Prostate gland (tissue), 2 donors: ENCODE data around the gene PFKFB3.

ENCODE experiments used
- POLR2A ChIP-seq: fragments of 450-650 bp; IDR thresholded peaks from one replicate; pipeline ENCODE4 v1.6.1; 2016; ENCODE audit warnings: antibody characterized with exemption, mild to moderate bottlenecking
- TF ChIP-seq, protein P1 (sequence below), 4 experiments: fragments of 200-600 bp in 2 of 4; fragments of 450-650 bp in 2 of 4; sonication (generic) in 2 of 4; IDR thresholded peaks; 1 replicate in 3 of 4; 2 replicates in 1 of 4; pipeline ENCODE4 v1.5.1; 2016 to 2019; ENCODE audit warnings: antibody characterized with exemption in 4 of 4, mild to moderate bottlenecking in 2 of 4, moderate library complexity in 2 of 4

- no peak for TF ChIP-seq POLR2A
- TF ChIP-seq, protein P1, sequence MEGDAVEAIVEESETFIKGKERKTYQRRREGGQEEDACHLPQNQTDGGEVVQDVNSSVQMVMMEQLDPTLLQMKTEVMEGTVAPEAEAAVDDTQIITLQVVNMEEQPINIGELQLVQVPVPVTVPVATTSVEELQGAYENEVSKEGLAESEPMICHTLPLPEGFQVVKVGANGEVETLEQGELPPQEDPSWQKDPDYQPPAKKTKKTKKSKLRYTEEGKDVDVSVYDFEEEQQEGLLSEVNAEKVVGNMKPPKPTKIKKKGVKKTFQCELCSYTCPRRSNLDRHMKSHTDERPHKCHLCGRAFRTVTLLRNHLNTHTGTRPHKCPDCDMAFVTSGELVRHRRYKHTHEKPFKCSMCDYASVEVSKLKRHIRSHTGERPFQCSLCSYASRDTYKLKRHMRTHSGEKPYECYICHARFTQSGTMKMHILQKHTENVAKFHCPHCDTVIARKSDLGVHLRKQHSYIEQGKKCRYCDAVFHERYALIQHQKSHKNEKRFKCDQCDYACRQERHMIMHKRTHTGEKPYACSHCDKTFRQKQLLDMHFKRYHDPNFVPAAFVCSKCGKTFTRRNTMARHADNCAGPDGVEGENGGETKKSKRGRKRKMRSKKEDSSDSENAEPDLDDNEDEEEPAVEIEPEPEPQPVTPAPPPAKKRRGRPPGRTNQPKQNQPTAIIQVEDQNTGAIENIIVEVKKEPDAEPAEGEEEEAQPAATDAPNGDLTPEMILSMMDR (IDR thresholded peaks at IDR 0.05) = no peak
These were observed 25.3 kb downstream of the PFKFB3 start for GRCh38 chr10:6228010-6228511.
